Body of pancreas (tissue), 4 donors: Measurements from ENCODE around the gene ZNF622. TPM values are rescaled to one million over a fixed set of nuclear protein-coding genes. Genes with fewer than 3 reads are reported as not detected.

Source experiments
- ATAC-seq: fragments of 150-250 bp; one replicate; pipeline ENCODE4 v1.9.1; 2016
- DNase-seq, 4 donors: peaks; one replicate each; pipeline ENCODE4 v3.0.0-alpha.2; 2019
- H3K27ac ChIP-seq, 4 donors: fragments of 200-600 bp; sonication (generic); 1 replicate in 3 of 4; 2 replicates in 1 of 4; pipeline versions ENCODE4 v1.5.1 to v1.6.1; 2016 to 2019; ENCODE audit warnings: mild to moderate bottlenecking in 1 of 4, mixed read lengths in 1 of 4, moderate library complexity in 1 of 4
- H3K27me3 ChIP-seq, 2 donors: fragments of 200-600 bp; sonication (generic); one replicate each; pipeline ENCODE4 v1.6.0; 2016; ENCODE audit warnings: mild to moderate bottlenecking in 1 of 2
- H3K36me3 ChIP-seq, 2 donors: fragments of 200-600 bp; sonication (generic); replicated peaks in 1 of 2; 2 replicates each; pipeline ENCODE4 v1.5.1; 2016; ENCODE audit warnings: low read depth in 2 of 2; ENCODE audit not compliant: insufficient read depth in 1 of 2
- H3K4me1 ChIP-seq: fragments of 200-600 bp; sonication (generic); one replicate; pipeline ENCODE4 v1.6.0; 2016
- H3K4me3 ChIP-seq, 2 donors: fragments of 200-600 bp; sonication (generic); 1 replicate in 1 of 2; 2 replicates in 1 of 2; pipeline ENCODE4 v1.5.1; 2016 to 2019
- H3K9me3 ChIP-seq, 3 donors: fragments of 200-600 bp; sonication (generic); 1 replicate in 2 of 3; 2 replicates in 1 of 3; pipeline ENCODE4 v1.5.1; 2016
- POLR2A ChIP-seq, 3 donors: fragments of 450-650 bp; IDR thresholded peaks; one replicate each; pipeline ENCODE4 v1.6.1; 2016; ENCODE audit warnings: antibody characterized with exemption in 3 of 3, mild to moderate bottlenecking in 2 of 3
- WGBS, 2 donors: methylation state at CpG; one replicate each; pipeline ENCODE4 v1.1.5; 2017; 5-methylcytosine and 5-hydroxymethylcytosine counted together
- intact Hi-C: fragments of 100-400 bp; cut with DNase I; formaldehyde crosslinking; loops from one replicate; pipeline ENCODE4 v1.15.1; 2023
- total RNA-seq, 2 donors: library from RNA; depleted of rRNA; stranded (reverse); fragments of >200 nt; gene quantifications; one replicate each; pipeline ENCODE4 v1.1.0, GENCODE V29; 2016
- TF ChIP-seq, protein P1 (sequence below), 7 experiments: fragments of 450-650 bp in 4 of 7; fragments of 200-600 bp in 3 of 7; sonication (generic) in 3 of 7; IDR thresholded peaks; one replicate each; pipeline ENCODE4 v1.5.1; 2016 to 2019; ENCODE audit warnings: antibody characterized with exemption in 7 of 7

The ZNF622 gene
- total RNA-seq, 2 donors from 2014 or later = 28.0 to 45.1 TPM

DNA sequence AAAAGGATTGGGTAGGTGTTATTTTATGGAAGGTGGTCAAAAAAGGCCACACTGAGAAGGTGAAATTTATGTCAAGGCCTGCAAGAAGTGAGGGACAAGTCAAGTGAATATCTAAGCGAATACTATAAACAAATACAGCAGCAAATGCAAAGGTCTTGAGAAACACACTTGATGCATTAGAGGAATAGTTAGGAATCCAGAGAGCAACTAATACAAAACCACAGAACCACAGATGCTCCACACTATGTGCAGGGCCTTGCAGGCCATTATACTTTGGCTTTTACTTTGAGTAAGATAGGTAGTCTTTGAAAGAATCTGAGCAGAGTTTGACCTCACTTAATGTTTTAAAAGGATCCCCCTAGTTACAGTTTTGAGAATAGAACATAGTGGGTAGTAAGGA, 4.6 kb downstream of the ZNF622 start:
- Histone ChIP-seq H3K4me3 (no peak overlapping the region), H3K27me3 (no peaks in the 10 kb centered on the region), H3K27ac (no peak overlapping the region), H3K4me1 (peaks cover 79% of the 10 kb centered on the region), H3K9me3 (no peaks in the 10 kb centered on the region), H3K36me3 (peaks cover 0 to 7% of the 10 kb centered on the region in 2 donors)
- WGBS, 2 donors = 33 to 38% methylated on average over 1 of the region's 1 CpG
- DNase-seq (no peak), ATAC-seq (no peak)
- intact Hi-C loops = no loop called here
- TF ChIP-seq, protein P1, sequence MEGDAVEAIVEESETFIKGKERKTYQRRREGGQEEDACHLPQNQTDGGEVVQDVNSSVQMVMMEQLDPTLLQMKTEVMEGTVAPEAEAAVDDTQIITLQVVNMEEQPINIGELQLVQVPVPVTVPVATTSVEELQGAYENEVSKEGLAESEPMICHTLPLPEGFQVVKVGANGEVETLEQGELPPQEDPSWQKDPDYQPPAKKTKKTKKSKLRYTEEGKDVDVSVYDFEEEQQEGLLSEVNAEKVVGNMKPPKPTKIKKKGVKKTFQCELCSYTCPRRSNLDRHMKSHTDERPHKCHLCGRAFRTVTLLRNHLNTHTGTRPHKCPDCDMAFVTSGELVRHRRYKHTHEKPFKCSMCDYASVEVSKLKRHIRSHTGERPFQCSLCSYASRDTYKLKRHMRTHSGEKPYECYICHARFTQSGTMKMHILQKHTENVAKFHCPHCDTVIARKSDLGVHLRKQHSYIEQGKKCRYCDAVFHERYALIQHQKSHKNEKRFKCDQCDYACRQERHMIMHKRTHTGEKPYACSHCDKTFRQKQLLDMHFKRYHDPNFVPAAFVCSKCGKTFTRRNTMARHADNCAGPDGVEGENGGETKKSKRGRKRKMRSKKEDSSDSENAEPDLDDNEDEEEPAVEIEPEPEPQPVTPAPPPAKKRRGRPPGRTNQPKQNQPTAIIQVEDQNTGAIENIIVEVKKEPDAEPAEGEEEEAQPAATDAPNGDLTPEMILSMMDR (IDR thresholded peaks at IDR 0.05) = no peak
- TF ChIP-seq POLR2A (IDR thresholded peaks at IDR 0.05) = no peak

DNA sequence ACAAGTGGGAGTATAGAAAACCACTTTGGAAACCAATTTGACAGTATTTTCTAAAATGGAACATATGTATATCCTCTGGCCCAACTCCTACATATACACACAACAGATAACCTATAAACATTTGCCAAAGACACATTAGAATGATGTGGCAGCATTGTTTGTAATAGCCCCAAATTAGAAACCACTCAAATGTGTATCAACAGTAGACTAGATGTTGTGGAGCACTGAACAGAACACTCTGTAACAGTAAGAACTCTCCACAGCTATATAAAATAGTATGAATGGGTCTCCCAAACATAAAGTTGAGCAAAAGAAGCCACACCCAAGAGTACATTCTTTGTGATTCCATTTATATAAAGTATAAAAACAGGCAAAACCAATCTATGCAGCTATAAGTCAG, 6.1 kb downstream of the ZNF622 start:
- H3K9me3 ChIP-seq = no peaks in the 10 kb centered on the region
- peaks cover 0 to 9% of the 10 kb centered on the region in 2 donors for H3K36me3 ChIP-seq
- no peak for ATAC-seq
- intact Hi-C loops = no loop called here
- no peak overlapping the region for H3K27ac ChIP-seq
- no peak for TF ChIP-seq POLR2A (IDR thresholded peaks at IDR 0.05)
- TF ChIP-seq, protein P1 (IDR thresholded peaks at IDR 0.05) = no peak
- no peak for DNase-seq
- H3K4me3 ChIP-seq = no peak overlapping the region
- no peaks in the 10 kb centered on the region for H3K27me3 ChIP-seq
- peaks cover 94% of the 10 kb centered on the region for H3K4me1 ChIP-seq

DNA sequence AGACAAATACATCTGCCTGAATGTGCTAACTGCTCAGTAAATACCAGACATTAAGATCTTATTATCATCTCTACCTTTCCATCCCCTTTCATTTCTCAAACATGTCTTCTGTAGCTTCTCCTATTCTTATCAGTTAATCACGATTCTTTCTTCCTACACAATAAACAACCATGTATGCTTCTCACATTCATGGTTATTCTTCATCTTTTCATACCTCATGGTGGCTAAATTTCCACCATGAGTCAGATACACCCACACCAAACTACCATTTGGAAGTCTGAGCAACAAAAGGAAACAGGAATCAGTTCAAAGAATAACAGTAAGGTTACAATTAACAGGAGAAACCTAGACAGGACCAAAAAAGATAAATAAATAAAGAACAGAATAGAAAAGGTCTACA, 7.7 kb downstream of the ZNF622 start:
- H3K4me3 ChIP-seq = no peak overlapping the region
- H3K36me3 ChIP-seq = peaks cover 0 to 7% of the 10 kb centered on the region in 2 donors
- ATAC-seq (no peak), DNase-seq (no peak)
- WGBS, 2 donors = 17 to 18% methylated on average over 1 of the region's 1 CpG
- intact Hi-C loops = no loop called here
- TF ChIP-seq POLR2A (IDR thresholded peaks at IDR 0.05) = no peak
- TF ChIP-seq, protein P1 (IDR thresholded peaks at IDR 0.05) = no peak
- H3K27me3 ChIP-seq = no peaks in the 10 kb centered on the region
- H3K4me1 ChIP-seq = peaks cover 83% of the 10 kb centered on the region
- H3K27ac ChIP-seq = no peak overlapping the region
- H3K9me3 ChIP-seq = no peaks in the 10 kb centered on the region

DNA sequence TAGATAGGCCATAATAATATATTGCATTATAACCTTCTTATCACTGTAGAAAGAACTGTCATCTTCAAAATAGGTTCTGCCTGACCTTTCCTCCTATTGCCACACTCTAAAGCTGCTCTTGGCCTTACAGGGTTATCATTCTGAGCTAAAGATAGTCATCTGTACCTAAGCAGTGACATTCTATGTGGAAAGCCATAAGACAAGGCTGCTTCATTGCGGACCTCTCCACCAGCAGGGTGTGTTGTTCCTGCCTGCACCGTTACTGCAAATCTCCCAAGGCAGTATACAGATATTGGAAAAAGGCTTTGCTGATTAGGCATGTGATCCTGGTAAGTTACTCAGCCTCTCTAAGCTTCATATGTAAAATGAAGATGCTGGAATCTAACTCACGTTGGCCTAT, 8.1 kb downstream of the ZNF622 start:
- H3K36me3 ChIP-seq = peaks cover 0 to 6% of the 10 kb centered on the region in 2 donors
- ATAC-seq (no peak), DNase-seq (no peak)
- H3K27me3 ChIP-seq = no peaks in the 10 kb centered on the region
- H3K4me3 ChIP-seq = no peak overlapping the region
- no peak overlapping the region for H3K27ac ChIP-seq
- H3K9me3 ChIP-seq = no peaks in the 10 kb centered on the region
- peaks cover 81% of the 10 kb centered on the region for H3K4me1 ChIP-seq
- WGBS, 2 donors = 28 to 37% methylated on average over 3 of the region's 3 CpGs
- intact Hi-C loops = no loop called here
- TF ChIP-seq, protein P1 (IDR thresholded peaks at IDR 0.05) = peak in 2 of 7 experiments; percentile 8 to 11
- no peak for TF ChIP-seq POLR2A (IDR thresholded peaks at IDR 0.05)

DNA sequence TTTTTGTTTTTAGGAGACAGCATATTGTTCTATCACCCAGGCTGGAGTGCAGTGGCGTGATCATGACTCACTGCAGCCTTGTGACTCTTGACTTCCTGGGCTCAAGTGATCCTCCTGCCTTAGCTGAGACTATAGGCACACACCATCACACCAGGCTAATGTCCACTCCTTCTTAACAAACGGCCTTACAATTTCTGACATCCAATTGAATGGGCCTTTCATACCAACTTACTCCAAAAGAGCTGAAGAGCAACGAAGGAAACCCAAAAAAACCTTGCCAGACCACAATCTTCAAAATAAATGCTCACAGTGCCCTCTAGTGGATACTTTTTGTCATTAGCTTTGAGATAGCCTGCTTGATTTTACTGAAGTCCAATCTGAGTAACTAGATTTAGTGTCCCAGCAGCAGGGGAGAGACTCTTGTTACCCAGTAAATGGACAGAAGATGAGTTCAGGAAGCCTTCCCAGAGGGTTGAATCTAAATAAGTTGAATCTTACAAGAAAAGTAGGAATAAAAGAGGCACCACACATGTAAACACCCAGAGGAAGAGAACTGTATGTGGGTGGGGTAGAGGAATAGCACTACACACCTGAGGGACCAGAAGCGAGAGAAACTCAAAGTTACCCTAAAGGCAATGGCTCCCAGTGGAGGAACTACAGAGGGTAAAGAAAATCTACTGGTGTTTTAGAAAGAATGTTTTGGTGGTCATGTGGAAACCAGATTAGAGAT, 9.3 kb downstream of the ZNF622 start:
- Histone ChIP-seq H3K27ac (peak overlapping the region in 3 of 4 donors; percentile 1 to 50 (median 49)), H3K36me3 (peaks cover 0 to 11% of the 10 kb centered on the region in 2 donors), H3K9me3 (no peaks in the 10 kb centered on the region), H3K4me3 (no peak overlapping the region), H3K4me1 (peaks cover 69% of the 10 kb centered on the region), H3K27me3 (no peaks in the 10 kb centered on the region)
- no peak for TF ChIP-seq POLR2A (IDR thresholded peaks at IDR 0.05)
- TF ChIP-seq, protein P1 (IDR thresholded peaks at IDR 0.05) = peak; percentile 49 to 77 (median 76)
- DNase-seq = peak; percentile 38 to 65 (median 57)
- 21 to 33% methylated on average over 4 of the region's 4 CpGs for WGBS, 2 donors
- ATAC-seq = peak; percentile 78
- intact Hi-C loops = no loop called here
